HG03521 (cell line): Measurements from ENCODE around the gene CDK4.
"Not testable (repeated sequence)": the region's sequence is repeated elsewhere in the genome, so short reads cannot be mapped to it uniquely, and the experiment has no call there.

Source experiments
- ATAC-seq: cut with Tn5 transposase; IDR thresholded peaks from one replicate; pipeline ENCODE4 v1.9.1; 2021; ENCODE audit warnings: mild to moderate bottlenecking, moderate library complexity; ENCODE audit not compliant: unreplicated experiment

Gene CDK4

GRCh38 chr12:57751788-57752667 is at the start of gene CDK4:
Gene CDK4, minus strand, starts transcription at chr12:57752310. Its CDS starts 593 bp downstream, at chr12:57751717.
- ATAC-seq: peak; percentile 65

- no peak for ATAC-seq
Measured at GRCh38 chr12:57800965-57801364, 48.9 kb upstream of the CDK4 start.

- no peak for ATAC-seq
Measured at GRCh38 chr12:57797933-57798332, 45.8 kb upstream of the CDK4 start.

GRCh38 chr12:57796996-57797395 is 44.9 kb upstream of the CDK4 start:
- no peak for ATAC-seq

GRCh38 chr12:57795354-57795753 is 43.2 kb upstream of the CDK4 start:
- no peak for ATAC-seq

- no peak for ATAC-seq
Measured at GRCh38 chr12:57793920-57794319, 41.8 kb upstream of the CDK4 start.

GRCh38 chr12:57783861-57784260 is 31.8 kb upstream of the CDK4 start:
- no peak for ATAC-seq

GRCh38 chr12:57783466-57783801 is 31.3 kb upstream of the CDK4 start:
- no peak for ATAC-seq

- peak; percentile 82 for ATAC-seq
Measured at GRCh38 chr12:57782608-57783465, 30.7 kb upstream of the CDK4 start, which contains the start of gene TSFM. Gene TSFM, plus strand, starts transcription at chr12:57782787. Its CDS starts 15 bp downstream, at chr12:57782802.

- ATAC-seq: no peak
Measured at GRCh38 chr12:57782243-57782607, 30.1 kb upstream of the CDK4 start.

- no peak for ATAC-seq
Measured at GRCh38 chr12:57781801-57782200, 29.7 kb upstream of the CDK4 start.

GRCh38 chr12:57781244-57781643 is 29.1 kb upstream of the CDK4 start:
- no peak for ATAC-seq

GRCh38 chr12:57780284-57780897 is 28.3 kb upstream of the CDK4 start:
- no peak for ATAC-seq

- no peak for ATAC-seq
Measured at GRCh38 chr12:57779736-57780135, 27.6 kb upstream of the CDK4 start.

- no peak for ATAC-seq
Measured at GRCh38 chr12:57777911-57778310, 25.8 kb upstream of the CDK4 start.

- no peak for ATAC-seq
Measured at GRCh38 chr12:57777367-57777766, 25.3 kb upstream of the CDK4 start.

GRCh38 chr12:57776247-57776587 is 24.1 kb upstream of the CDK4 start:
- ATAC-seq: no peak

- ATAC-seq: no peak
Measured at GRCh38 chr12:57775563-57776246, 23.6 kb upstream of the CDK4 start.

- no peak for ATAC-seq
Measured at GRCh38 chr12:57775044-57775443, 22.9 kb upstream of the CDK4 start.

- not testable (repeated sequence) for ATAC-seq
Measured at GRCh38 chr12:57774634-57775033, 22.5 kb upstream of the CDK4 start.
